Astrocyte (in vitro differentiated cells and primary cell): Measurements from ENCODE around the gene CNTNAP2. TPM values are rescaled to one million over a fixed set of nuclear protein-coding genes. Genes with fewer than 3 reads are reported as not detected.

Experiments used
- DNase-seq: peaks from one replicate; pipeline ENCODE4 v3.0.0-alpha.2; 2010; ENCODE audit warnings: low read depth
- FAIRE-seq: peaks from 2 replicates; lab custom pipeline; 2011; peaks lifted over from hg19 to GRCh38; lab: Jason Lieb, UNC
- H2AFZ ChIP-seq: 2 replicates; pipeline ENCODE4 v1.6.0; 2012; ENCODE audit warnings: low read depth, low read length, inconsistent platforms
- H3K27ac ChIP-seq: 2 replicates; pipeline ENCODE4 v1.5.1; 2011; ENCODE audit warnings: low read depth, low read length, inconsistent platforms
- H3K27me3 ChIP-seq: 2 replicates; pipeline ENCODE4 v1.6.0; 2011; ENCODE audit warnings: low read length, inconsistent platforms; ENCODE audit not compliant: insufficient read depth
- H3K36me3 ChIP-seq: 2 replicates; pipeline ENCODE4 v1.5.1; 2011; ENCODE audit warnings: low read length, inconsistent platforms; ENCODE audit not compliant: insufficient read depth
- H3K4me1 ChIP-seq: 2 replicates; pipeline ENCODE4 v1.5.1; 2011; ENCODE audit warnings: low read length, inconsistent platforms; ENCODE audit not compliant: insufficient read depth
- H3K4me2 ChIP-seq: 2 replicates; pipeline ENCODE4 v1.6.0; 2012; ENCODE audit warnings: low read length, inconsistent platforms
- H3K4me3 ChIP-seq: 2 replicates; pipeline ENCODE4 v1.5.1; 2011; ENCODE audit warnings: low read depth, mild to moderate bottlenecking, low read length, inconsistent platforms; ENCODE audit not compliant: insufficient read depth
- H3K79me2 ChIP-seq: 2 replicates; pipeline ENCODE4 v1.6.0; 2012; ENCODE audit warnings: mild to moderate bottlenecking, low read length, inconsistent platforms; ENCODE audit not compliant: insufficient read depth
- H3K9ac ChIP-seq: 2 replicates; pipeline ENCODE4 v1.6.0; 2012; ENCODE audit warnings: mild to moderate bottlenecking, low read length, inconsistent platforms
- H3K9me3 ChIP-seq: 2 replicates; pipeline ENCODE4 v1.5.1; 2012; ENCODE audit warnings: low read depth, mild to moderate bottlenecking, low read length, inconsistent platforms; ENCODE audit not compliant: insufficient read depth
- H4K20me1 ChIP-seq: 2 replicates; pipeline ENCODE4 v1.6.0; 2012; ENCODE audit warnings: low read length, inconsistent platforms; ENCODE audit not compliant: insufficient read depth
- H3K27ac Mint-ChIP-seq: one replicate; pipeline ENCODE4 v1.8.0; 2021; ENCODE audit warnings: mild to moderate bottlenecking, mixed read lengths; ENCODE audit not compliant: unreplicated experiment
- H3K27me3 Mint-ChIP-seq: one replicate; pipeline ENCODE4 v1.8.0; 2021; ENCODE audit warnings: low read depth, mixed read lengths; ENCODE audit not compliant: unreplicated experiment
- H3K36me3 Mint-ChIP-seq: one replicate; pipeline ENCODE4 v1.8.0; 2021; ENCODE audit warnings: low read depth, mixed read lengths; ENCODE audit not compliant: unreplicated experiment
- H3K4me1 Mint-ChIP-seq: one replicate; pipeline ENCODE4 v1.8.0; 2021; ENCODE audit warnings: low read depth, mixed read lengths; ENCODE audit not compliant: unreplicated experiment
- H3K4me3 Mint-ChIP-seq: one replicate; pipeline ENCODE4 v1.8.0; 2021; ENCODE audit warnings: mild to moderate bottlenecking, moderate library complexity, mixed read lengths; ENCODE audit not compliant: unreplicated experiment
- H3K9me3 Mint-ChIP-seq: one replicate; pipeline ENCODE4 v1.8.0; 2021; ENCODE audit warnings: mild to moderate bottlenecking, mixed read lengths; ENCODE audit not compliant: unreplicated experiment
- EZH2 ChIP-seq: IDR thresholded peaks from 2 replicates; pipeline ENCODE4 v1.6.1; 2012; ENCODE audit warnings: mild to moderate bottlenecking, low read length, inconsistent platforms; ENCODE audit not compliant: insufficient read depth
- total RNA-seq: library from RNA; stranded (reverse); gene quantifications from 2 replicates; pipeline ENCODE4 v1.2.1, GENCODE V29; 2021
- TF ChIP-seq, protein P1 (sequence below): IDR thresholded peaks from 2 replicates; pipeline ENCODE4 v1.5.1; 2011; ENCODE audit warnings: low read depth, mild to moderate bottlenecking, inconsistent platforms, low read length, moderate library complexity; ENCODE audit not compliant: insufficient read depth

CNTNAP2 gene
- total RNA-seq, 1 donor from 2014 or later = 20.0 TPM

DNA sequence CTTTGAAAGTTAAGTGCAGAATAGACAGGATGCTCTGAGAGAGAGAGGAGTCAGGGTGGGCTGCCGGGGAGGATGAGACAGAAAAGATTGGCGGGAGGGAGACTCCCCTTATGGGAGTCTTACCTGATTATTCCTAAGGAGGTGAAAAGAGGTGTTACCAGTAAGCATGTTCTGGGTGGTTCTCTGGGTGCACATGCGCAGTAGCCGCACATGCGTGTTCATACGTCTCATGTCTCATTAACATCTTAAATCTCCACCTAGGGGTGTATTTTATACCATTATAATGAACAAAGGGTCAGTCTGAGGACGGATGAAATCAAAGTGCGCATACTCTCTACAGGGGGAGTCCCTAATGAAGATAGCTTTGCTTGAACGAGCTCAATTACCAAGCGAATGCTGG, 1881.0 kb downstream of the CNTNAP2 start:
- H3K36me3 Mint-ChIP-seq = no peaks in the 10 kb centered on the region
- H3K27me3 Mint-ChIP-seq = peaks cover 5% of the 10 kb centered on the region
- no peak overlapping the region for H3K27ac ChIP-seq
- no peak overlapping the region for H2AFZ ChIP-seq
- H3K4me1 Mint-ChIP-seq = no peaks in the 10 kb centered on the region
- FAIRE-seq (no peak), DNase-seq (no peak)
- no peak overlapping the region for H3K4me3 ChIP-seq
- H3K4me3 Mint-ChIP-seq = no peak overlapping the region
- no peaks in the 10 kb centered on the region for H3K79me2 ChIP-seq
- no peaks in the 10 kb centered on the region for H3K36me3 ChIP-seq
- no peaks in the 10 kb centered on the region for H3K4me1 ChIP-seq
- H4K20me1 ChIP-seq = no peaks in the 10 kb centered on the region
- TF ChIP-seq, protein P1, sequence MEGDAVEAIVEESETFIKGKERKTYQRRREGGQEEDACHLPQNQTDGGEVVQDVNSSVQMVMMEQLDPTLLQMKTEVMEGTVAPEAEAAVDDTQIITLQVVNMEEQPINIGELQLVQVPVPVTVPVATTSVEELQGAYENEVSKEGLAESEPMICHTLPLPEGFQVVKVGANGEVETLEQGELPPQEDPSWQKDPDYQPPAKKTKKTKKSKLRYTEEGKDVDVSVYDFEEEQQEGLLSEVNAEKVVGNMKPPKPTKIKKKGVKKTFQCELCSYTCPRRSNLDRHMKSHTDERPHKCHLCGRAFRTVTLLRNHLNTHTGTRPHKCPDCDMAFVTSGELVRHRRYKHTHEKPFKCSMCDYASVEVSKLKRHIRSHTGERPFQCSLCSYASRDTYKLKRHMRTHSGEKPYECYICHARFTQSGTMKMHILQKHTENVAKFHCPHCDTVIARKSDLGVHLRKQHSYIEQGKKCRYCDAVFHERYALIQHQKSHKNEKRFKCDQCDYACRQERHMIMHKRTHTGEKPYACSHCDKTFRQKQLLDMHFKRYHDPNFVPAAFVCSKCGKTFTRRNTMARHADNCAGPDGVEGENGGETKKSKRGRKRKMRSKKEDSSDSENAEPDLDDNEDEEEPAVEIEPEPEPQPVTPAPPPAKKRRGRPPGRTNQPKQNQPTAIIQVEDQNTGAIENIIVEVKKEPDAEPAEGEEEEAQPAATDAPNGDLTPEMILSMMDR = no peak
- no peak for TF ChIP-seq EZH2
- H3K9me3 Mint-ChIP-seq = peaks cover 2% of the 10 kb centered on the region
- H3K9me3 ChIP-seq = no peaks in the 10 kb centered on the region
- H3K4me2 ChIP-seq = no peak overlapping the region
- no peaks in the 10 kb centered on the region for H3K27me3 ChIP-seq
- H3K27ac Mint-ChIP-seq = no peak overlapping the region
- no peak overlapping the region for H3K9ac ChIP-seq

DNA sequence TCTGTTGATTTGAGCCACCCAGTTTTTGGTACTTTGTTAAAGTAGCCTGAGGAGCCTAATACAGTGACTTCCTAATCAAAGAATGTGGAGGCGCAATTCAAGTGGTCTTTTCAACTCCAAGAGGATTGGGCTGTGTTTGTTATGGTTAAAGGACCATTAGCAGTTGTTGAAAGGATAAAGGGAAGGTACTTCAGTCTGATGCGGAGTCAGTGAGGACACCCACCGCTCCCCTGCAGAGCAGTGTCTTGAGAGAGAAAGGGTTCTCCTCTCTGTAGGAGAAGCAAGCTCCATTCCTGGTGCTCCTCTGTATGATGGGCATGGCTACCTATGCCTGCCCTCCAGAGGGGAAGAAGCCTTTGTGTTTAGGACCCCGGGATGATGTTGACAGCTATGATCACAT, 1883.4 kb downstream of the CNTNAP2 start:
- Histone ChIP-seq H3K36me3 (no peaks in the 10 kb centered on the region), H3K4me1 (no peaks in the 10 kb centered on the region), H3K9me3 (no peaks in the 10 kb centered on the region), H3K4me2 (no peak overlapping the region), H3K9ac (no peak overlapping the region), H3K79me2 (no peaks in the 10 kb centered on the region), H4K20me1 (no peaks in the 10 kb centered on the region), H3K4me3 (no peak overlapping the region), H2AFZ (no peak overlapping the region), H3K27me3 (no peaks in the 10 kb centered on the region), H3K27ac (no peak overlapping the region)
- no peaks in the 10 kb centered on the region for H3K4me1 Mint-ChIP-seq
- TF ChIP-seq, protein P1 = no peak
- H3K36me3 Mint-ChIP-seq = no peaks in the 10 kb centered on the region
- FAIRE-seq (no peak), DNase-seq (no peak)
- no peak overlapping the region for H3K4me3 Mint-ChIP-seq
- no peak overlapping the region for H3K27ac Mint-ChIP-seq
- peaks cover 5% of the 10 kb centered on the region for H3K27me3 Mint-ChIP-seq
- H3K9me3 Mint-ChIP-seq = peaks cover 2% of the 10 kb centered on the region

DNA sequence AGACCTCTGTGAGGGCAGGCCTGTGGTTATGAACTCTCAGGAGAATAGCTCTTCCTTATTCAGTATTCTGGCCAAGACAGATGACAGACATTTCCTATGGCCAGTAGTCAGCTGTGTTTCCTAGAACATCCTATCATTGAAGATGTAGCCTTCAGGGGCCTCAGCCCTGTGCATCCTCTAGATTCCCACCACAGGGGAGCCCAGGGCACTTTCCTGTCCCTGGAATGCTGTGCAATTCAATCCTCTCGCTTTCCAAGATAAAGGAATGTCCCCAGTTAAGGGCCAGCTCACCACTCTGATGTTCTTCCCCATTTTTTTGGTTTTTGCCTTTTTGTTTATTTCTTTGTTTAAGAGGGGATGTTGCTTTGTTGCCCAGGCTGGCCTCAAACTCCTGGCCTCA, 1895.2 kb downstream of the CNTNAP2 start:
- H2AFZ ChIP-seq = no peak overlapping the region
- Mint-ChIP-seq H3K4me3 (no peak overlapping the region), H3K36me3 (no peaks in the 10 kb centered on the region), H3K4me1 (no peaks in the 10 kb centered on the region), H3K27me3 (peaks cover 2% of the 10 kb centered on the region), H3K9me3 (no peaks in the 10 kb centered on the region), H3K27ac (no peak overlapping the region)
- H3K4me2 ChIP-seq = no peak overlapping the region
- no peaks in the 10 kb centered on the region for H4K20me1 ChIP-seq
- DNase-seq (no peak), FAIRE-seq (no peak)
- no peak overlapping the region for H3K4me3 ChIP-seq
- no peak overlapping the region for H3K9ac ChIP-seq
- no peaks in the 10 kb centered on the region for H3K79me2 ChIP-seq
- no peaks in the 10 kb centered on the region for H3K9me3 ChIP-seq
- H3K27me3 ChIP-seq = no peaks in the 10 kb centered on the region
- TF ChIP-seq, protein P1 = no peak
- H3K4me1 ChIP-seq = no peaks in the 10 kb centered on the region
- no peak overlapping the region for H3K27ac ChIP-seq
- no peaks in the 10 kb centered on the region for H3K36me3 ChIP-seq
